ENCODE measurements around the gene SLC2A8. TPM values are rescaled to one million over a fixed set of nuclear protein-coding genes. Genes with fewer than 3 reads are reported as not detected.

SLC2A8 gene
- total RNA-seq, 1 experiment from 2014 or later, result 8.0 TPM

DNA sequence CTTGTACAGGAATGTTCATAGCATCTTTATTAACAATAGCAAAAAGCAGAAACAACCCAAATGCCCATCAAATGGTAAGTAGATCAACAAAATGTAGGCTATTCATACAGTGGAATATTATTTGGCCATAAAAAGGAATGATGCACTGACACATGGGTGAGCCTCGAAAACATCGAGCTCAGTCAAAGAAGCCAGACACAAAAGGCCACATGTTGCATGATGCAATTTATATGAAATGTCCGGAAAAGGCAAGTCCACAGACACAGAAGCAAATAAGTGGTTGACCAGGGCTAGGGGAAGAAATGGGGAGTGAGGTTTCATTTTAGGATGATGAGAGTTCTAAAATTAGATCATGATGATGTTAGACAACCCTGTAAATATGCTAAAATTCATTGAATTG lies 16.5 kb upstream of the SLC2A8 start:
- no peak for DNase-seq (ENCODE audit: extremely low read depth, low read depth)

DNA sequence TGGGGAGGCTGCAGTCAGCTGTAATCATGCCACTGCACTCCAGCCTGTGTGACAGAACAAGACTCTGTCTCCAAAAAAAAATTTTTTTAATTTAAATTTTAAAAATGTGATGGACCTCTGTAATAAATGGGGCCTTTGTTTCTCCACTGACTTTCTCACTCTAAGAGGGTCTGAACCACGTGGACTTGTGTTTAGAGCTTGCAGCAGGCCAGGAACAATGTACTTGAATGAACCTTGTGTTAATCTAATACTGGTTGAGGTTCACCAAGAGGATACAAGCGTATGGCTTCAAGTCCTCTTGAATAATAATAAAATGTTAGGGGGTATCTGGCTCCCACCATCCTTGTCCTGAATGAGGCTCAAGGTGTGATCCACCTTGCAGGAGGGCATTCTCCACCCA lies 14.4 kb upstream of the SLC2A8 start:
- no peak for DNase-seq (ENCODE audit: extremely low read depth, low read depth)

DNA sequence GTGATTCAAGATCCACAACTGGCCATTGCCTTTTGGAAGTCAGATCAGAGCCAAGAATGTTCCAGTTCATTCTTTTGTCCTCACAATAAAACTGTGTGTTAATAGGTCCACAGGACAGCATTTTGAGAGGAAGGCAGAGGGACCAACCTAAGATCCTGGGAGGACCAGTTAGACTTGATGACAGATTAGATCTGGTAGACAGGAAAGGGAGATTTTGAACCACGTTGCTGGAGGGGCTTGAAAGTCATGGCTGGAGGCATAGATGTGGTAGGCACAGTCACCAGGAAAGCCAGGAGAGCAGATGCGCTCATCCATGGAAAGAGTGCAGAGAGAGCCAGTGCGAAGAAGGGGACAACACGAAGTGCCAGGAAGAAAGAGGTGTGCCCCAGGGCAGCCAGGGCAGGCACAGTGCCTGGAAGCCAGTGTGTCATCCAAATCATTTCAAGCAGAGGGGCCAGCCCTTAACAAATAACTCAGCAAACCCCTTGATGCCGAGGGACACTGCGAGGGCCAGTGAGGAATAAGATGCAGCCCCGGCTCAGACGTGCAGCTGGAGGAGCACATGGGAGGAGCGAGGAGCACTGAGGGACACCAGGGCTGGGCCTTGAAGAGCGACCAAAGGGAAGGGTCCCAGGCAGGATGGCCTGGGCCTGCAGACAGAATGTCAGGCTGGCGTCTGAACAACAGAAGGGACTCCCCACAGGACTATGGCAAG lies 12.8 kb upstream of the SLC2A8 start:
- no peak for DNase-seq (ENCODE audit: extremely low read depth, low read depth)

DNA sequence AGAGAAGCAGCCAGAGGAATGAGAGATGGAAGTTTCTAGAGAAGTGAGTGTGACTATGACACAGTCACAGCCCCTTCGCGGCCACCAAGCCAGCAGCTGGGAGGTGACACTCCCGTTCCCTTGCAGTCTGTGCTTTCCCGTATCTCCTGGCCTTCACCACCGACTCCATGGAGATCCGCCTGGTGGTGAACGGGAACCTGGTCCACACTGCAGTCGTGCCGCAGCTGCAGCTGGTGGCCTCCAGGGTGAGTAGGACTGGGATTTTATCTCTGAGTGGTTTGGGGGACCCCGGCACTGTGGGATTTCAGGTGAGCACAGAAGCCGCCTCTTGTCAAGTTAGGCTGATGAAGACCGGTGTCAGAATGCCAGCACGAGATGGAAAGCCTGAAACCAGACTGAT lies 12.1 kb upstream of the SLC2A8 start:
- DNase-seq (ENCODE audit: extremely low read depth, low read depth), result no peak

DNA sequence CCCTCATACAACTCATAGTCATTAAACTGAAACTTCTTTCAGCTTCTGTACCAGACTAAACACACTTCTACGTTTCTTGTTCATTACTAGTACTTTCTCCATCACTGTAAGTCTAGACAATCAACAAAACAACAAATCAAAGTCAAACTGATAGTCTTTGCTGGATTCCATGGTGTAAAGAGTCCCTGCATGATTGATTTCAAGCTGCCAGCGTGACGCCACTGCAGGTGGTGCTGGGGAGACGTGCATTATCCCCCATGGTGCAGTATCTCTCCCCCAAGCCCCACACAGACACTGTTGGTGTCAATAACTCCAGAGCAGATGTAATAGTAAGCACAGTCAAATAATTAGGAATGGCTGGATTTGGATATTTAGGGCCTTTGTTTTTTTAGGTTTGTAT lies 10.7 kb upstream of the SLC2A8 start:
- no peak for DNase-seq (ENCODE audit: extremely low read depth, low read depth)

DNA sequence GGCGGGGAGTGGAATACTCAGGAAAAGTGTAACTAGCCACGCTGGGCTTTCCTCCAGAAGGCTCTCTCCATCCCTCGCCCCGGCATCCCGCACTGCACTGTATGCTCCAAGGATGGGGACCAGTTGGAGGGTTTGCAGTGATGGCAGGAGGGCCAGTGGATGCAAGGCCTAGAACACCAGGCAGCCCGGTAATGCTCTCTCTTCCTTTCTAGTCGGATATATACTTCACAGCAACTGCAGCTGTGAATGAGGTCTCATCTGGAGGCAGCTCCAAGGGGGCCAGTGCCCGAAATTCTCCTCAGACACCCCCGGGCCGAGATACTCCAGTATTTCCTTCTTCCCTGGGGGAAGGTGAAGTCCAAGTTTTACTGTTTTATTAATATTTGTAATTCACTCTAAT lies 10.0 kb upstream of the SLC2A8 start:
- no peak for DNase-seq (ENCODE audit: extremely low read depth, low read depth)

DNA sequence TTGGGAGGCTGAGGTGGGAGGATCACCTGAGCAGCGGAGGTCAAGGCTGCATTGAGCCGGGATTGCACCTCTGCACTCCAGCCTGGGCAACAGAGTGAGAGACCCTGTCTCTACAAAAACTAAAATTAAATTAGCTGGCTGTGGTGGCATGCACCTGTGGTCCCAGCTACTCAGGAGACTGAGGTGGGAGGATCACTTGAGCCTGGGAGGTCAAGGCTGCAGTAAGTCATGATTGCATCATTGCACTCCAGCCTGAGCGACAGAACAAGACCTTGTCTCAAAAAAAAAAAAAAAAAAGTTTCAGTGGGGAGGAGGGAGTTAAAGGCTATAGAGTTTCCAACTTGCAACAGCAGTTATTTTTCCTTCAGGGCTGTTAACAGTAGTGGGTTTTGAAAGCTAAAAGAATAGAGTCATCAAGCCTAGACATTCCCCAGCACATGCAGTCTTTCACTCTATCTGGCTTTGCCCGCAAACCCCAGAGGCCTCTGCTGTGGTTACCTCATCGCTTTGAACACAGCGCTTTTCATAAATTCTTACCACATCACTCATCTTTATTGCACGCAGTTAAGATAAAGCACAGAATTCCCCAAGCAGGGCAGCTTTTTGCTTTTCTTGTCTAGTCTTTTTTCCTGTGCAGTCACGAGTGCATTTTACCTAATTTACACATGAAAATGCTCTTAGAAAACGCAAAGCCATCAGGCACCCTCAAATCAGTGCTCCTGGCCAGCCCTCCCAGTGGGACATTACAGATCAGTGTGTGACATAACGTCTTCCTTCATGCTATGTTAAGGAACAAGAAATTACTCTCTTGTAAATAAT lies 8.7 kb upstream of the SLC2A8 start:
- peak; percentile 65 for DNase-seq (ENCODE audit: extremely low read depth, low read depth)

DNA sequence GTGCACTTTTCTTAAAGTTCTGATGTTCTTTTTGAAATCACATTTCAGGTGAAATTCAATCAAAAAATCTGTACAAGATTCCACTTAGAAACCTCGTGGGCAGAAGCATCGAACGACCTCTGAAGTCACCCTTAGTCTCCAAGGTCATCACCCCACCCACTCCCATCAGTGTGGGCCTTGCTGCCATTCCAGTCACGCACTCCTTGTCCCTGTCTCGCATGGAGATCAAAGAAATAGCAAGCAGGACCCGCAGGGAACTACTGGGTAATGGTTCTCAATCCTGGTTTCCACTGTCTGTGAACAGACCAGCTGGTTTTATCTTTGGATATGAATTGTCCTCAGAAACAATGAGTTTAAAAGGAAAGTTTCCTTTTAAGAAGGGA lies 8.1 kb upstream of the SLC2A8 start:
- no peak for DNase-seq (ENCODE audit: extremely low read depth, low read depth)

DNA sequence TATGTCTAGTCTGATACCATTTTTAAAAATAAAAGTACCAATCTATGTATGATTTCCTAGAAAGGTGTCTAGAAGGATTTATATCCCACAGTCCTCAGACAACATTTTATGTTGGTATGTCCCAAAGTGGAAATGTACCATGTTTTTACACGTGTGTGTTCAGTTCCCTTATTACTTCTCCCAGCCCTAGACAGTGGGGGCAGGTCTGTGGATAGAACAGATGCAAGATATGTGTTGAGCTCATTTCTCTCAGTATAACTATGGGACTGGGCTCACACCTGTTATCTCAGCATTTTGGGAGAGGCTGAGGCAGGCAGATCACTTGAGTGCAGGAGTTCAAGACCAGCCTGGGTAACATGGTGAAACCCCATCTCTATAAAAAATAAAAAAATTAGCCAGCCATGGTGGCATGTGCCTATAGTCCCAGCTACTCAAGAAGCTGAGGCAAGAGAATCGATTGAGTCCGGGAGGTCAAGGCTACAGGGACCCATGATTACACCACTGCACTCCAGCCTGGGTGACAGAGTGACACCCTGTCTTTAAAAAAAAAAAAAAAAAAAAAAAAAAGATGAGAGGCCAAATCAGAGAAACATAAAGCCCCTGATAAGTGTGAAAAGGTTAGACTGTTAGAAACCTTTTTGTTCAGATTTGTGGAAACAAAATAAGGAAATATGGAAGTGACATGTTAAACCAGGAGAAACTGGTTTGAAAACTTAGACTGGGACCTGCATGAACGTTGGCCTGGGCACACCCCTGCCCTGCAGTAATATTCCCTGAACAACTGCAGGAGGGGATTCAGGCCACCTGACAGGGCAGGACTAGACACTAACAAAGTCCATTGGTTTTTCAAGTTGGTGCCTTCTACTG lies 7.4 kb upstream of the SLC2A8 start:
- DNase-seq (ENCODE audit: extremely low read depth, low read depth), result no peak

DNA sequence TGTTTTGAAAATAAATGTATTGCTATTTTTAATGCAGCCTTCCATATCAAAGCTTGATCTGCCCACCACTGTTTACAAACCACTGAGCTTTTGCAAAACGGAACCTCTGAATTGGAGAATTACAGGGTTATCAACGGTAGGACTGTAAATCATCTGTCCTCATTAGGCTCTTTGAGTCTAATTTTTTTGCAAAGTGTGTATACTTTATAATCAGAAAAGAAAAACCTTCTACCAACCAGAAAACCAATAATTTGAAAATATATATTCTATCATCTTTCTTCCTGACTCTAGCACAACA lies 6.8 kb upstream of the SLC2A8 start:
- DNase-seq (ENCODE audit: extremely low read depth, low read depth), result no peak

DNA sequence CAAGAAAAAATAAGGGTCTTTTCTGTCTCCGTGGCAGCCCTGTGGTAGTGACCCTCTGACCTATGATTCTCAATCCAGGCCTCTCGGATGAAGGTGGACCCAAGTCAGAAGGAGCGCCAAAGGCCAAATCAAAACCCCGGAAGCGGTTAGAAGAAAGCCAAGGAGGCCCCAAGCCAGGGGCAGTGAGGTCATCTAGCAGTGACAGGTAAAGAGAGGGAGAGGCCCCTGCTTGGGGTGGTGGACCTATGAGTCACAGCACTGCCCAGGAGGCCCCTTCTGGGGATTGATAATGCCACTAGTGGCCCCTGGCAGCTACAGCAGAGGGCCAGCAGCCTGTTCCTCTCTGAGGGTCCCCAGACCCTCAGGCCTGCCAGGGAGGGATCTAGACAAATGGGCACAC lies 6.4 kb upstream of the SLC2A8 start:
- no peak for DNase-seq (ENCODE audit: extremely low read depth, low read depth)

DNA sequence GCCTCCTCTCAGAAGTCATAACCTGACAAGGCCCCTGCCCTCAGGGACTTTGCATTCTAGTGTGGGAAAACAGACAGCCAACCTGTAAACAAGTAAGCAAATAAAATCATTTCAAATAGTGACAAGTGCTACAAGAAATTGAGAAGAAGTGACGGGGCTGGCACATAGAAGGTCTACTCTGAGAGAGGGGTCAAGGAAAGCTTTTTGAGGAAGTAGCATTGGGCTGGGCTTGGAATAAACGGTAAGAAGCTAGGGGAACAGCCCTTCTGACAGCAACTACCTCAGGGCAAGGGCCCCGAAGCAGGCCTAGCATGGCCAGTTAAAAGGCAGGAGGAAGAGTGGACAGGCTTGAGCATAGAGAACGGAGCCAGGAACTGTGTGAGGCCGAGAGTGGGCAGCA lies 4.8 kb upstream of the SLC2A8 start:
- DNase-seq (ENCODE audit: extremely low read depth, low read depth), result no peak

DNA sequence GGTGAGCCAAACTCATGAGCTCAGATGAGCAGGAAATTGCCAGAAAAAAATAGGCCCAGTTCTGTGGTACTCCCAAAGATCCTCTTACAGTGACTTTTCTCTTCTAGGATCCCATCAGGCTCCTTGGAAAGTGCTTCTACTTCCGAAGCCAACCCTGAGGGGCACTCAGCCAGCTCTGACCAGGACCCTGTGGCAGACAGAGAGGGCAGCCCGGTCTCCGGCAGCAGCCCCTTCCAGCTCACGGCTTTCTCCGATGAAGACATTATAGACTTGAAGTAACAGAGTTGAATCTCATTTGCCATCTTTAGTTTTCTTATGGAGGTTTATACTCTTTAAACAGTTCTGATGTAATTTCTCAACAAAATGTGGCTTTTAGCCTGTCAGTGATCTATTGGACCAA lies 4.0 kb upstream of the SLC2A8 start:
- DNase-seq (ENCODE audit: extremely low read depth, low read depth), result no peak

DNA sequence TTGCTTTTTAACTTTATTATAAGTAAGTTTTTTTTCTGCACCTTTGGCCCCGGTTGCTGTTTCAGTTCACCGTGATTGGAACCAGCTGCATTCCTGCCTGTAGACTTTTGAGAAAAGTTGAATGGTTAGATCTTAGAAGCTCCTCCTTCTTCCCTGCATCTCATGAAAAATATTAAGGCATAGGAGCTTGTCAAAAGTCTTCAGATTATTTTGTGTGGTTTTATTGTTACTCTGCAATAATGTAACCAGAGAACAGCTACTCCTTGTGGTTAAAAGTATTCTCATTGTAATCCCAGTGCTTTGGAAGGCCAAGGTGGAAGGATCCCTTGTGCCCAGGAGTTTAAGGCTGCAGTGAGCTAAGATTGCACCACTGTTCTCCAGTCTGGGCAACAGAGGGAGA lies 3.3 kb upstream of the SLC2A8 start:
- DNase-seq (ENCODE audit: extremely low read depth, low read depth), result no peak

DNA sequence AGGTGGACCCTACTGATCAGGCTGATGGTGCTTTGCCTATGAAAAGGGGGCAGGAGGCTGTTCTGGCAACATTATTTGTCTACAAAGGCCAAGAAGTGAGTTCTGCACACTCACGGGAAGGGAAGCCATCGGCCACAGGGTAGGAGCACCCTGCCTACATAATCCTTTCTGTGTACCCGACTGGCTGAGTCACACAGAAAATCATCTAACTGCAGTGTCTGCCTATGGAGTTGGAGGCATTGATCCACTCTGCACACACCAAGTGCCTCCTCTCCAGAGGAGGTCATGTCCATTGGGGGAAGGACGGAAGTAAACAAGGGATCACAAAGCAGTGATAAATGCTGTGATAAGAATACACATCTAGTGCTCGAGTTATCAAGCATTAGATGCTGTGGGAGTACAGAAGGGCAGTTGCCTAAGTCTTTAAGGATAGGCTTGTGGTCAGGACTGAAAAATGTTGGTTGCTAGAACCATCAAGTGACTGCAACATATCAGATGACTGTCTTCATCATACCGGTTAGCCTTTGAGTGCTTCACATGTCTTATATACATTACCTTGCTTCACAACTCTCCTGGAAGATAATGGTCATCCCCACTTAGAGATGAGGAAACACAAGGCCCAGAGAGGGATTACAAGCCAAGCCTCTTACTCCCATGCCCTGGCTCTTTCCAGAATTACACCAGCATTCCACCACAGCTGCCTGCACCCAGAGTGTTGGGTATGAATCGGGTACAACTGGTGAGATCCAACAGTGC lies 1.3 kb upstream of the SLC2A8 start:
- no peak for DNase-seq (ENCODE audit: extremely low read depth, low read depth)

DNA sequence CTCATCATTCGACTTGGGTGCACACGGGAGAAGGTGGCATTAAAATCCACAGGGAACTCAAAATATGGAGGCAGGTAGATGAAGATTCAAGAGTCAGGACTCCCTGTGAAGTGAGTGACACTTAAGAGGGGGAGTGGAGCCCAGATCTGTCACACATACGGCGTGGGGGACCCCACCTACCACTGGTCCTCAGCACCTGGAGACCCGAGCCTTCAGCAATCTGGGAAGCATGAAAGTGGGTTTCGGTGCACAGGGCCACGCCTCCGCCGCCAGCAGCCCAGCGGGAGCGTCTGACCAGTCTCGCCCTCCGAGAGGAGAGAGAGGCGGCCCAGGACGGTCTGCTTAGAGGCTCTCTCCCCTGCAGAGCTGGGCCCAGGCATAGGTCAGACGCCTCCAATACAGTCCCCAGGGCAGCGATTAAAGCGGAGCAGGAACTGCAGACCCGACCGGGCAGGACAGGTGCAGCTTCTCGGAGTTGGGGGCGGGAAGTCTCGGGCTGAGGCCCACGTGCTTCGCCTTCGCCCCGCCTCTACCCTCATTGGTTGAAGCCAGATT lies 639 bp upstream of the SLC2A8 start:
- DNase-seq (ENCODE audit: extremely low read depth, low read depth), result no peak

DNA sequence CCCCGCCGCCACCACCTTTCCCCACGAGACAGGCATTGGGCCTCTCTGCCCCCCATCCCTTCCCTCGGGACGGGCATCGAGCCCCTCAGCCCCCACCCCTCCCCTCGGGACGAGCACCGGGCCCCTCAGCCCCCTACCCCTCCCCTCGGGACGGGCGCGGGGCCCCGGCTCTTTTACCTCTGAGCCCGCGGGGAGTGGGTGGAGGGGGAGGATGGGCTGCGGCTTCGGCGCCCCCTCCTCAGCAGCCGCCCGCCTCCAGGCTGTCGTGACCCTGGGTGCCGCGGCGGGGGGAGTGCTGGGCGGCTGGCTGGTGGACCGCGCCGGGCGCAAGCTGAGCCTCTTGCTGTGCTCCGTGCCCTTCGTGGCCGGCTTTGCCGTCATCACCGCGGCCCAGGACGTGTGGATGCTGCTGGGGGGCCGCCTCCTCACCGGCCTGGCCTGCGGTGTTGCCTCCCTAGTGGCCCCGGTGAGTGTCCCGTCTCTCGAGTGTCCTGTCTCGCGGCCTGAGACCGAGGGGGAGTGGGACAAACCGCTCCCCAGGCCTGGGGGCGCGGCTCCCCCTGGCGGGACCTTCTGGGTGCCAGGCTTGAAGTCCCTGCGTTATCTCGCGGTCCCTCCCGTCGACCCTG lies 791 bp downstream of the SLC2A8 start:
- DNase-seq (ENCODE audit: extremely low read depth, low read depth), result no peak

DNA sequence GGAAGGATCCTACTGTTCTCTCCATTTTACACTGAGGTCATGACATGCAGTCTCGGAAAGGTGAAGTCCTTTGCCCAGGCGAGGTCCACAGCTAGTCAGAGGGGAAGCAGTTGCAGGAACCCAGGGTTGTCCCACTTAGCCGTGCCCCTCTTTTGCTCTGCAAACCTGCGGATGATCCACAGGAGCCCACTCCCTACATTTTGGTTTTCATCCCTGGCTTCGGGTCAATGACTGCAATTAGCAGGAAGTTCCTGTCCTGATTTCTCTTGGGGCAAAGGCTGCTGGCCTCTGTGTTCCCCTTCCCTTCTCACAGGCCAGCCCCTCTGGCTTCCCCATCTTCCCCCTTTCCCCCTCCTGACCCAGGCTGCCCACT lies 1.3 kb downstream of the SLC2A8 start:
- DNase-seq (ENCODE audit: extremely low read depth, low read depth), result no peak

DNA sequence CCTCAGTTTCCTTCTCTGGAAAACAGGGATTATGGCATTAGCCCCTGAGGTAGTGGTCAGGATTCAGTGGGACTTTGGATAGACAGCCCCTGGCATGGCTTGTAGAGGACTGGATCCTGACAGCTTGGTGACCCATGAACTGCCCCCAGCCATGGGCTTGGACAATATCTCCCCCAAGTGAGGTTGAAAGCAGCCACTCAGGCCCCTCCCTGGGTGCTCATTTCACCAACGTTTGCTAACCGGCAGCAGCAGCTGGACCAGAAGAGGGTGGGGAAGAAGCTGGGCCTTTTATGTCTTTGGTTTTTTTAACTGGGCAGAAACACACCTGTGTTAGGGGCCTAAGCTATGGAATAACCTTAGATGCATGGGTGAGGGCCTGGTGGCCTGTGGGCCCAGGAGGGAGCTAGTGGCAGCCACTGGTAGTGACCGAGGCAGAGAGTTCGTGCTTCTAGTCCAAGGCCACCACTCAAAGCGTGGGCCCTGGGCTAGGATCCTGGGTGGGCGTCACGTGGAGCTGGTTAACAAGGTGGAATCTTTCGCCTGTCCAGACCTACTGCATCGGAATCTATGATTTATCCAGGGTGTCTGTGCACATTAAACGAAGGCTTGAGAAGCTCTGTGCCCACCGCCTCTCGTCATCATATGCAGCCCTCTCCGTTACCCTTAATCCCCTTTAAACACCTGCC lies 1.9 kb downstream of the SLC2A8 start:
- no peak for DNase-seq (ENCODE audit: extremely low read depth, low read depth)

All from NCI-H460 (cell line).